ENCODE measurements around the gene PDE3B.
"Not testable (repeated sequence)": the region's sequence is repeated elsewhere in the genome, so short reads cannot be mapped to it uniquely, and the experiment has no call there.

PDE3B gene

GRCh38 chr11:14643697-14644225 is at the start of gene PDE3B:
Gene PDE3B (plus strand): TSS chr11:14643804. CDS start chr11:14644076, 272 bp downstream.
- peak; percentile 61 to 90 for DNase-seq

- not testable (repeated sequence) for DNase-seq
Measured at GRCh38 chr11:14595261-14595660, 48.3 kb upstream of the PDE3B start.

GRCh38 chr11:14607713-14608112 is 35.9 kb upstream of the PDE3B start:
- no peak for DNase-seq

- no peak for DNase-seq
Measured at GRCh38 chr11:14609902-14610301, 33.7 kb upstream of the PDE3B start.

GRCh38 chr11:14611939-14612338 is 31.7 kb upstream of the PDE3B start:
- no peak for DNase-seq

GRCh38 chr11:14612694-14613093 is 30.9 kb upstream of the PDE3B start:
- no peak for DNase-seq

- DNase-seq = no peak
Measured at GRCh38 chr11:14614091-14614622, 29.4 kb upstream of the PDE3B start.

- no peak for DNase-seq
Measured at GRCh38 chr11:14617241-14618027, 26.2 kb upstream of the PDE3B start.

- DNase-seq = no peak
Measured at GRCh38 chr11:14618060-14618459, 25.5 kb upstream of the PDE3B start.

- DNase-seq = no peak
Measured at GRCh38 chr11:14619603-14620531, 23.7 kb upstream of the PDE3B start.

- DNase-seq = no peak
Measured at GRCh38 chr11:14622223-14622954, 21.2 kb upstream of the PDE3B start.

- no peak for DNase-seq
Measured at GRCh38 chr11:14623036-14623435, 20.6 kb upstream of the PDE3B start.

GRCh38 chr11:14625586-14626205 is 17.9 kb upstream of the PDE3B start:
- no peak for DNase-seq

GRCh38 chr11:14626650-14627049 is 17.0 kb upstream of the PDE3B start:
- no peak for DNase-seq

- DNase-seq = not testable (repeated sequence)
Measured at GRCh38 chr11:14633506-14634224, 9.9 kb upstream of the PDE3B start.

GRCh38 chr11:14634813-14635212 is 8.8 kb upstream of the PDE3B start:
- DNase-seq = no peak

- DNase-seq = no peak
Measured at GRCh38 chr11:14635546-14635945, 8.1 kb upstream of the PDE3B start.

- no peak for DNase-seq
Measured at GRCh38 chr11:14636119-14636518, 7.5 kb upstream of the PDE3B start.

GRCh38 chr11:14637868-14638409 is 5.7 kb upstream of the PDE3B start:
- DNase-seq = no peak

GRCh38 chr11:14638561-14638960 is 5.0 kb upstream of the PDE3B start:
- no peak for DNase-seq

GRCh38 chr11:14641801-14642200 is 1.8 kb upstream of the PDE3B start:
- DNase-seq = no peak

Measured in NCI-H187 (cell line).